NCI-H146 (cell line): ENCODE data around the gene ZFP91.
"Not testable (repeated sequence)": the region's sequence is repeated elsewhere in the genome, so short reads cannot be mapped to it uniquely, and the experiment has no call there.

ENCODE experiments used
- DNase-seq: peaks from one replicate; lab custom pipeline; 2025; lab: John Stamatoyannopoulos, UW

The ZFP91 gene

GRCh38 chr11:58578635-58579191 lies at the start of gene ZFP91:
Gene ZFP91 (plus strand): TSS chr11:58579063. CDS start chr11:58579282, 219 bp downstream.
- DNase-seq, result peak; percentile 98

GRCh38 chr11:58530236-58530635 lies 48.6 kb upstream of the ZFP91 start:
- no peak for DNase-seq

GRCh38 chr11:58531865-58532341 lies 47.0 kb upstream of the ZFP91 start:
- DNase-seq, result no peak

GRCh38 chr11:58546841-58547240 lies 32.0 kb upstream of the ZFP91 start:
- no peak for DNase-seq

GRCh38 chr11:58549644-58550043 lies 29.2 kb upstream of the ZFP91 start:
- no peak for DNase-seq

GRCh38 chr11:58560842-58561241 lies 18.0 kb upstream of the ZFP91 start:
- DNase-seq, result no peak

GRCh38 chr11:58561394-58562098 lies 17.3 kb upstream of the ZFP91 start:
- no peak for DNase-seq

GRCh38 chr11:58562375-58562800 lies 16.5 kb upstream of the ZFP91 start:
- no peak for DNase-seq

GRCh38 chr11:58564231-58564630 lies 14.6 kb upstream of the ZFP91 start:
- no peak for DNase-seq

- DNase-seq, result peak; percentile 16
Observed at GRCh38 chr11:58567889-58568512, 10.9 kb upstream of the ZFP91 start.

GRCh38 chr11:58572906-58573305 lies 6.0 kb upstream of the ZFP91 start:
- not testable (repeated sequence) for DNase-seq

- DNase-seq, result no peak
Observed at GRCh38 chr11:58573451-58574104, 5.3 kb upstream of the ZFP91 start.

GRCh38 chr11:58574881-58575280 lies 4.0 kb upstream of the ZFP91 start:
- DNase-seq, result no peak

GRCh38 chr11:58575377-58576020 lies 3.4 kb upstream of the ZFP91 start, which contains the start of gene LPXN:
Gene LPXN (minus strand): TSS chr11:58575856. CDS start chr11:58575772, 84 bp downstream.
- no peak for DNase-seq

GRCh38 chr11:58576887-58577471 lies 1.9 kb upstream of the ZFP91 start:
- peak; percentile 8 for DNase-seq

GRCh38 chr11:58577555-58578135 lies 1.2 kb upstream of the ZFP91 start:
- DNase-seq, result peak; percentile 59

GRCh38 chr11:58578136-58578634 lies 678 bp upstream of the ZFP91 start:
- DNase-seq, result peak; percentile 97

GRCh38 chr11:58579192-58580129 lies 598 bp downstream of the ZFP91 start:
- peak; percentile 91 for DNase-seq

- no peak for DNase-seq
Observed at GRCh38 chr11:58580311-58580710, 1.4 kb downstream of the ZFP91 start.

- DNase-seq, result no peak
Observed at GRCh38 chr11:58582437-58582836, 3.6 kb downstream of the ZFP91 start.
